Peyer's patch (tissue), 4 donors: ENCODE measurements around the gene TPRN.
A peak's percentile ranks its signal among the peaks of the same experiment; 100 is the strongest.

ENCODE experiments used
- POLR2A ChIP-seq, 2 donors: fragments of 450-650 bp; IDR thresholded peaks; one replicate each; pipeline ENCODE4 v1.5.1; 2017; ENCODE audit warnings: antibody characterized with exemption in 2 of 2, mild to moderate bottlenecking in 2 of 2, moderate library complexity in 2 of 2
- TF ChIP-seq, protein P1 (sequence below), 6 experiments: fragments of 450-650 bp in 4 of 6; fragments of 200-600 bp in 2 of 6; sonication (generic) in 1 of 6; IDR thresholded peaks; one replicate each; pipeline ENCODE4 v1.5.1; 2017 to 2019; ENCODE audit warnings: antibody characterized with exemption in 6 of 6, mild to moderate bottlenecking in 3 of 6, moderate library complexity in 1 of 6

DNA sequence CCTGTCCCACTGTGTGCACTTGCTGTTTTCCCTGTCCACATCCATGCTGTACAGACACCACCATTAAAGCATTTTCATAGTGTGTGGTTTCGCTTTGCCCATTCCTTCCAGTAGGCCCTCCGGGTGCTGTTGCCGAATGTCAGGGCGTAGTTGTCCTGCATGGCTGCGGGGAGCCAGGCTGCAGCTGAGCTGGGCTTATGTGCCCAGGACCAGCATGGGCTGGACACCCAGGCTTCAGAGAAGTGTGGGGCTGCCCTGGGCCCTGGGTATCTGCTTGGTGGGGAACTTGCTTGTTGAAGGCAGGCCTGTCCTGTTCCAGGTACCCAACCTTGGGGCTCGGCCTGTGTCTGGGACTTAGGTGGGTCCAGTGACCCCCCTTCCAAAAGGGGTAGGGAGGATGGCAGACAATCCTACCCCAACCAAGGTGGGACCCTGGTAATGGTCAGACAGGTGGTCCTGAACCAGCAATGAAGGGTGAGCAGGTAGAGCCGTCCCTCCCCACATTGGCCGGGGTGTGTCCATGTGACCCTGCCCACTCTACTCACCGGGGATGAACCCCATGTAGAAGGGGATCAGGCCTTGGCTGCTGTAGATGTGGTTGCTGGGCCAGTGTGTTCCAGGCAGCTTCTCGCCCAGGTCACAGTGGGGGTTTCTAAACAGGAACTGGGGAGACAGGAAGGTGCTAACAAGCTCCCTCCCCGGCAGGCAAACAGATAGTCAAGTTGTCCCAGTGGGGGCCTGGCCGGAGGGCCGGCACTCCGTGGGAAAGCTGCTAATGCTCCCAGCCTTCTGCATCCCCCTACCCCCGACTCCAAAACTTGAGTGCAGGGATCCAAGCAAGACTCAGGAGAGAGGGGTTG is 43.3 kb upstream of the TPRN start:
- TF ChIP-seq, protein P1, sequence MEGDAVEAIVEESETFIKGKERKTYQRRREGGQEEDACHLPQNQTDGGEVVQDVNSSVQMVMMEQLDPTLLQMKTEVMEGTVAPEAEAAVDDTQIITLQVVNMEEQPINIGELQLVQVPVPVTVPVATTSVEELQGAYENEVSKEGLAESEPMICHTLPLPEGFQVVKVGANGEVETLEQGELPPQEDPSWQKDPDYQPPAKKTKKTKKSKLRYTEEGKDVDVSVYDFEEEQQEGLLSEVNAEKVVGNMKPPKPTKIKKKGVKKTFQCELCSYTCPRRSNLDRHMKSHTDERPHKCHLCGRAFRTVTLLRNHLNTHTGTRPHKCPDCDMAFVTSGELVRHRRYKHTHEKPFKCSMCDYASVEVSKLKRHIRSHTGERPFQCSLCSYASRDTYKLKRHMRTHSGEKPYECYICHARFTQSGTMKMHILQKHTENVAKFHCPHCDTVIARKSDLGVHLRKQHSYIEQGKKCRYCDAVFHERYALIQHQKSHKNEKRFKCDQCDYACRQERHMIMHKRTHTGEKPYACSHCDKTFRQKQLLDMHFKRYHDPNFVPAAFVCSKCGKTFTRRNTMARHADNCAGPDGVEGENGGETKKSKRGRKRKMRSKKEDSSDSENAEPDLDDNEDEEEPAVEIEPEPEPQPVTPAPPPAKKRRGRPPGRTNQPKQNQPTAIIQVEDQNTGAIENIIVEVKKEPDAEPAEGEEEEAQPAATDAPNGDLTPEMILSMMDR (IDR thresholded peaks at IDR 0.05): no peak
- peak; percentile 9 to 19 for TF ChIP-seq POLR2A (IDR thresholded peaks at IDR 0.05)
